Fibroblast of skin of abdomen (primary cell): ENCODE measurements around the gene AVPR1B.

Source experiments
- DNase-seq: peaks from one replicate; pipeline ENCODE4 v3.0.0-alpha.2; 2013

Gene AVPR1B

DNA sequence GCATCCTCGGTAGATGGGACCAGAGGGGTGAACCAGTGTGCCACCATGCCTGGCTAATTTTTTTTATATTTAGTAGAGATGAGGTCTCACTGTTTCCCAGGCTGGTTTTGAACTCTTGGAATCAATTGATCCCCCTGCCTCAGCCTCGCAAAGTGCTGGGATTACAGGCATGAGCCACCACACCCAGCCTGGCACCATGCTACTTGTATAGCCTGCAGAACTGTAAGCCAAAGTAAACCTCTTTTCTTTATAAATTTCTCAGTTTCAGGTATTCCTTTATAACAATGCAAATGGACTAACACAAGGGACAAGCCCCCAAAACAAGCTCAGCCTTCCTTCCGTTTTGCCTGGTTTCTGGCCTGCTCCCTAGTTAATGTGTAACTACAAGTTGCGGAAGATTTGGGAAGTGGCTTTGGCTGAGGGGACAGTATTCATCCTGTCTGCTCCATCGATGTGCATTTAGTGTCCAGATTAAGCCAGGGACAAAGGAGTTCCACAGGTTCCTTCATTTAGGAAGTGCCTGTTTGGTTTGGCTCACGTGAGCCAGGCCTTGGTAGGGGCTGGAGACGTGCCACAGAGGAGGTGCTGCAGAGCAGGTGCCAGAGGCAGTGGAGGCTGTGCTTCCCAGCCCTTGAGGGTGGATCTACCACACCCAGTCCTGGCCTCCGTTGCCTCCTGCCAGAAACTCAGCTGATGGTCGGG, 4.4 kb downstream of the AVPR1B start:
- DNase-seq, result no peak

DNA sequence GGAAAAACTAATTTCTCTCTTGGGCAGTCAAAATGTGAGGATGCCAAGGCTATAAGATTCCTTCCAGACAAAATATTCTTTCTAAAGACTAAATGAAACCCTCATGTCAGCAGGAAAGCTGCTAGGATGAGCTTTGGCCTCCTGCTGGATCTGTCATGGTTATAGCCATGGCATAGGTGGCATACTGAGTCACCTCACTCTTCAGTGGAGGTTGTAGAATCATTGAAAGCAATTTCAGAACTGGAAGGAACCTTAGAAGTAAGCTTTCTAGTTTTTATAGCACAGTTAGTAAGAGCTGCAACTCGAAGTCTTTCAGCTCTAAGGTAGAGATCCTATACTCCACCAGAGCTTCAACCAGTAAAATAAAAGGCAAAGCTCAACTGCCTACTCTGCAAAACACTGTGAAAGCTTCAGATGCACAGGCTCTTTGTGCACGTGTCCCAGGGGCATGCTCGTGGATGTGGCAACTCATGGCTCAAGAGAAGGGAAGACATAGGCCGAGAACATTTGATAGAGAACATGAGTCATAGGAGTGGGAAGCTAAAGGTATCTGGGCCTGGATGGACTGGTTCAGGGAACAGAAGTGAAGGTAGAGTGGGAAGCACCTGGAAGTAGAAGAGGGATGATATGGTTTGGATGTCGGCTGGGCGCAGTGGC, 5.8 kb downstream of the AVPR1B start:
- DNase-seq, result no peak

- DNase-seq, result no peak
These were observed 6.4 kb downstream of the AVPR1B start for GRCh38 chr1:206110820-206111219.

DNA sequence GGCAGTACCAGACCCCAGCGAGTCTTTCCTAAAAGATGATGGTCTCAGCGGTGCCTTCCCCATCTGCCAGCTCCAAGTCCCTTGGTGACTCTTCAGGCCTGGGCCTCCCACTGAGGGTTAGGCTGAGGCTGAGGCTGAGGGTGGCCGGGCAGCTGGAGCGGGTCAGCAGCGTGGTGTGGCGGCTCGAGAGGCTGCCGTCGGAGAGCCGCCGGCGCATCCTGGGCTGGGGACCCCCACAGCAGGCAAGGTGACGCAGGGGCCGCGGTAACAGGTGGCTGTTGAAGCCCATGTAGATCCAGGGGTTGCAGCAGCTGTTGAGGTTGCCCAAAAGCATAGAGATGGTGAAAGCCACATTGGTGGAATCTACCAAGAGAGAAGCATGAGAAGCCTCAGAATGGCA, 7.0 kb downstream of the AVPR1B start:
- no peak for DNase-seq

- no peak for DNase-seq
These were observed 7.5 kb downstream of the AVPR1B start for GRCh38 chr1:206109718-206110117.

DNA sequence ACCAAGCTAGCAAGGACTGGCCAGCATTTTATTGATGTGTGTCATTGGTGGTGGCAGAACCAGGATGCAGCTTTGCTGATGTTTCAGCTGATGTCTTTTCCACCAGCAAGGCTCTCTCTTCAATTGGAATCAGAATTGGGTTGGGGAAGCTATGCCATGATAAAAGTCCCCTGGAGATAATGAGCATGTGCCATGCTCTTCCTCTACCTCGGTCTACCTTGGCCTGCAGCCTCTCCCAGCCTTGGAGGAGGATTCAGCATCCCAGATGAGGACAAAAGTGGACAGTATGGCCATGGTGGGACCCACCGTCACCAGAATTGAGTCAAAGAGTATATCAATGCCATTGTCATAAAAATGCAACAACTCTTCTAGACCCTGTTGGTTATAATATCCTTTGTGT, 8.6 kb downstream of the AVPR1B start:
- DNase-seq, result no peak

DNA sequence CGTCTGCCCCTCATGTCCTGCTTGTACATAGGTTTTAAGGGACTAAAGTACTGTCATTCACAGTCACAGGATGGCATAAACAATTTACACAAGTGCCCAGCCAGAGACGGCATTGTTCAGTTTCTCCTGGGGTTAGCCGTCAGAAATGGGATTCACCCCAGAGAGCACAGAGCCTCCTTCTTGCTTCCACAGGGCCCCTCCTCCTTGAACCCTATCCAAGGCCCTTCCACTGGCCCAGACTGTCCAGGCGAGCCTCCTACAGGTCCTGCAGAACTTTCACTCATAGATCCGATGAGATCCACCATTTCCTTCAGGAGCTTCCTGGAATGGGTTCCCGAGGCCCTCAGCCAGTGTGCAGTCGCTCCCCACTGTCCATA, 10.0 kb downstream of the AVPR1B start:
- no peak for DNase-seq

DNA sequence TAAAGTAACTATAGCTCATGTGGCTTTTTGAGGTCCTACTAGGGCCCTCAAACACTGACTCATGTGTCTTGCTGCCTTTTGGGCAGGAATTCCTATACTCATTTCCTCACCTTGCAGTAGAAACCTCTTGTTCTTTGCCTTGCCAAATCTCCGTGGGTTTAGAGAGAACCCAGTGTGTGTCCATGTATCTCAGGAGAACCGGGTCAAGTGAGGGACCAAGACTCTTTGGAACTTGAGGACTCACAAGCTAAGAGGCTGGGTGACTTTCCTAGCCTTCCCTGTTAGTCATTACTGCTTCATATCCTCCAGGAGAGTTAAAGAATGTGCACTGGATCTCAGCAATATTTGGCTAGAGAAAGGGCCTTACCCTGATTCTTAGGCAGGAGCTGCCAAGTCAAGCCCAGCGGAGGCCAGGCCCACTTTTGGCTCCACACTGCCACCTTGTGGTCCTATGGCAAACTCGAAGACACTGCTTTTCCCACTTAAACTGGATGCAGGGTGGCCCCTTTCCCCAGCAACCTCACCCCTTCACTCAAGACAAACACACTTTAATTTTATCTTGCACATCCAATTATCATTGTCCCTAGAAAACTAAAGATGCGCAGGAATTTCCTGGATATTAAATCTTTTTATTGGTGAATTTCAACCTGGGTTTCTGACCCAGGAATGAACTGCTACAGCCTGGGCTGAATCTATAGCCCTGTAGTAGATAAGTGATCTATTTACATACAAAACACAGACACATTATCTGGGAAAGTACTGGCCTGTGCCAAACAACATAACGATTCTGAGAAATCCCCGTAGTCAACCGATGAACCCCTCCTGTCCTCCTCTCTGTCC, 10.6 kb downstream of the AVPR1B start:
- peak; percentile 81 for DNase-seq

- no peak for DNase-seq
These were observed 11.7 kb downstream of the AVPR1B start for GRCh38 chr1:206105464-206105995.

GRCh38 chr1:206103979-206104378, 13.2 kb downstream of the AVPR1B start:
- DNase-seq, result no peak

DNA sequence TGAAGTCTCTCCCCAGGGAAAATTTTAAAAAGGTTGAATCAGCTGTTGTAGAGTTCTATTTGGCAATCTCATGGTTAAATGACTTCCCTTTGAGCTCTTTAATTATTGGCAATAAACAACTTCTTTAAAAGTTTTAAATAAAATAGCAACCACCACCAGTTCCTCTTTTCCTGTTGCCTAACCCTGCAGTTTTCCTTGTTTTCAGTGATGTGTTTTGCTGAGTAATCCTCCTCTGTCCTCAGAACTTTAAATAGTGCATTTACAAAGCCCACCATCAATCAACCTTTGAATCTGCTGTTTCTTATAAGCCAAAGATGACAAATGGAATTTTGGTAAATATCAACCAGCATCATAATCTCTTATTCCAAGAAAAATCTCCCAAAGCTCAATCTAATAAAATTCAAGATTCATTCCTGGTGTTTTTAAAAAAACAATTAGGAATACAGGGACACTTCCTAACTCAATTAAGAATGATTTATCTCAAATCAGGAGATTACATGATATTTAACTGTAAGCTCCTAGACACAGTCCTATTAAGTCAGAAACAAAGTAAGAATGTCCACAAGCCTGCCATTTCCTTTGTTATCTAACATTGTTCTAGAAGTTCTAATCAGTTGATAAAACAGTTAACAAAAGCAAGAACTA, 14.8 kb downstream of the AVPR1B start:
- DNase-seq, result no peak

GRCh38 chr1:206101351-206102045, 15.7 kb downstream of the AVPR1B start:
- no peak for DNase-seq

GRCh38 chr1:206100226-206100815, 16.9 kb downstream of the AVPR1B start:
- no peak for DNase-seq

GRCh38 chr1:206098242-206098919, 18.8 kb downstream of the AVPR1B start:
- no peak for DNase-seq

GRCh38 chr1:206097381-206097780, 19.8 kb downstream of the AVPR1B start:
- no peak for DNase-seq

GRCh38 chr1:206094024-206094423, 23.2 kb downstream of the AVPR1B start:
- no peak for DNase-seq

DNA sequence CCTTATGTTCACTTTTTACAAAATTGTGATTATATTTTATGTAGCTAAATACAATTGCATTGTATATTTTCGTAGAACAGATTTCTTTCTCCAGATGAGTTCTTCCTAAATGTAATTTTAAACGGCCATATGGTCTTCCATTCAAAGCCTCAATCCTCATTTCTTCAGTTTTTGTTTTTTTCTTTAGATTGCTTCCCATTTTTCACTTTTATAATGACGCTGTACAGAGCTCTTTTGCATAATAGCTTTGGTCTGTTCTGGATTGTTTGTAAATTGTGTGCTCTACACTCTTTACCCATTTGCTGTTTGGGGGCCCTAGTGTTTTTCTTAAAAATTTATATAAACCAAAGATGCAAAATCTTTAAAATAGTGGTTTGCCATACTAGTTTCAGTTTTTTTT, 27.8 kb downstream of the AVPR1B start:
- DNase-seq, result no peak

DNA sequence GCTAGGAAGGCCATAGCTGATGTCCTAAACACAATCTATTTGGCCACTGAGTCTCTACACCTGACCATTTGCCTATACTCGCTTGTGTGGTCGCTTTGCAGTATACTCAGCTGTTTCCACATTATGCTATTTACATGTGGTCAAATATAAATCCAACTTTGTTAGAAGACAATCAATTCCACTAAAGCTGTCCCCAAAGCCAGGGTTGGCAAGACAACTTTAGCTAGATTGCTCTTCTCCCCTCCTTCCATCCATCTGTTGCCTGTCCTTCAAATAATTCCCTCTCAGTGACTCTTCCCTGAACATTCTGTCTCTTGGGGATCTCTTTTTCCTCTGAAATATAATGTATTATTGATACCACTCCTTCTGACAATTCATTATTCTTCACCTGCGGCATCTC, 30.1 kb downstream of the AVPR1B start:
- no peak for DNase-seq

DNA sequence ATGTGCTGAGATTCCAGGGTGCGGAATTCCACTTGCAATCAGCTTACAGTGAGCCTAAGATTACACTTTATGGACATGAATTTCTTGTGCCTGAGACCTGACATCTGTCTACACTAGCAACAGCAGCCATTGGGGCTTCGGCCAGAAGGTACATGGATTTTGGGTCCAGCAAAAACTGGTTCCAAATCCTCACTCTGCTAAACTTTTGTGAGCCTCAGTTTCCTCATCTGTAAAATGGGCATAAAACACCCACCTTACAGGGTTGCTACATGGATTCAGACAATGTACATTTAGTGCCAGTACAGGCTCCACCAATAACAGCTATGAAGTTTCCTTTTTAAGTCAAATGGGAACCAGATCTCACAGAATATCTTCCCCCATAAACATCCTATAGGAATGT, 33.4 kb downstream of the AVPR1B start:
- DNase-seq, result no peak

DNA sequence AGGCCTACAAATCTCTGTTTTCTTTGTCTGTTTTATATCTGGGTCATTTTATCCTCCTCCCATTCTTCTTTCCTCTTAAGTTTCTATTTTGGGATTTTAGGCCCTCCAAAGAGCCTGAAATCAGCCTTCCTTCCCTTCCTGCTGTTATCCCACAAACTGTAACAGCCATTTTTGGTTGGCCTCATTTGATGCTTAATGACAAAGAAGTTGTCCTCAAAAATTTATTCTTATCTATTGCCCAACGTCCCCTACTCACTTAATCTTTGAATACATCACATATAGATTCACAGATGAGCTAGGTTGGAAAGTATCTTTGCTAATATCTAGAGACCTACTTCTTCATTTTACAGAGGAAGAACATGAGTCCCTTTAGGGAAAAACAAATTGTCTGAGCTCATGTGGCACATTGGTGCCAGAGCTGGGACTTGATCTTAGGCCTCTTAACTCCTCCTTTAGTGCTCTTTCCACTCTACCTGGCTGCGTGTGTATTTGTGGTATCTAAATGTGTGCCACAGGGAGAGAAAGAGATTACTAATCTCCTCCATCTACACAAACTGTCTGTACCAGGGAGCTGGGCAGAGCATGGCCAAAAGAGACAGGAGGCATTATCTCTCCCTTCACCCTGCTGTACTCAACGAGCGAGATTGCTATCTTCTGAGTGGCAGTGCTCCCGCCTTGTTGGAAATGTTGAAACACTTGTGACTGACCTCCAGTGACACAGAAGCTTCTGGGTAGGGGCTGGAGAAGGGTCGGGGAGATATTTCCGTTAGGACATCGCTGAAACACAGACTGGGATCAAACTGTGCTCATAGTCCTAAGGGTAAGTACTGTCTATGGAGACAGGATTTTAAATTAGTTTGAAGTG, 34.1 kb downstream of the AVPR1B start:
- DNase-seq, result no peak
